BJ (cell line): Measurements from ENCODE around the gene MAL. TPM values are rescaled to one million over a fixed set of nuclear protein-coding genes. Genes with fewer than 3 reads are reported as not detected.
A peak's percentile ranks its signal among the peaks of the same experiment; 100 is the strongest.

Source experiments
- CTCF ChIA-PET: fragments of 350-600 bp; formaldehyde crosslinking; extraction: SDS; loops from one replicate; lab custom pipeline; 2021; ENCODE audit warnings: antibody characterized with exemption, inconsistent platforms; lab: Yijun Ruan, JAX
- POLR2A ChIA-PET: fragments of 300-600 bp; sonication (Branson Sonifier 250); formaldehyde crosslinking; extraction: SDS; loops from one replicate; lab custom pipeline; 2021; ENCODE audit warnings: antibody characterized with exemption; lab: Charles Lee
- DNase-seq: peaks from one replicate; pipeline ENCODE4 v3.0.0-alpha.2; 2011; ENCODE audit warnings: low read depth
- H3K27me3 ChIP-seq: 2 replicates; pipeline ENCODE4 v1.6.0; 2011; ENCODE audit warnings: low read length; ENCODE audit not compliant: control insufficient read depth, insufficient read depth
- H3K36me3 ChIP-seq: 2 replicates; pipeline ENCODE4 v1.5.1; 2011; ENCODE audit warnings: low read length; ENCODE audit not compliant: control insufficient read depth, insufficient read depth
- H3K4me3 ChIP-seq: 2 replicates; pipeline ENCODE4 v1.5.1; 2011; ENCODE audit warnings: low read depth, mild to moderate bottlenecking, control low read depth, low read length
- polyA plus RNA-seq: library from polyadenylated mRNA; depleted of rRNA; stranded (reverse); fragments of >200 nt; gene quantifications from 2 replicates; pipeline ENCODE4 v1.2.3, GENCODE V29; 2011
- TF ChIP-seq, protein P1 (sequence below): IDR thresholded peaks from 2 replicates; pipeline ENCODE4 v1.5.1; 2011; ENCODE audit warnings: low read depth, mild to moderate bottlenecking, control low read depth, inconsistent platforms, low read length, moderate library complexity; ENCODE audit not compliant: insufficient read depth

The MAL gene
- polyA plus RNA-seq, 1 experiment = not detected

DNA sequence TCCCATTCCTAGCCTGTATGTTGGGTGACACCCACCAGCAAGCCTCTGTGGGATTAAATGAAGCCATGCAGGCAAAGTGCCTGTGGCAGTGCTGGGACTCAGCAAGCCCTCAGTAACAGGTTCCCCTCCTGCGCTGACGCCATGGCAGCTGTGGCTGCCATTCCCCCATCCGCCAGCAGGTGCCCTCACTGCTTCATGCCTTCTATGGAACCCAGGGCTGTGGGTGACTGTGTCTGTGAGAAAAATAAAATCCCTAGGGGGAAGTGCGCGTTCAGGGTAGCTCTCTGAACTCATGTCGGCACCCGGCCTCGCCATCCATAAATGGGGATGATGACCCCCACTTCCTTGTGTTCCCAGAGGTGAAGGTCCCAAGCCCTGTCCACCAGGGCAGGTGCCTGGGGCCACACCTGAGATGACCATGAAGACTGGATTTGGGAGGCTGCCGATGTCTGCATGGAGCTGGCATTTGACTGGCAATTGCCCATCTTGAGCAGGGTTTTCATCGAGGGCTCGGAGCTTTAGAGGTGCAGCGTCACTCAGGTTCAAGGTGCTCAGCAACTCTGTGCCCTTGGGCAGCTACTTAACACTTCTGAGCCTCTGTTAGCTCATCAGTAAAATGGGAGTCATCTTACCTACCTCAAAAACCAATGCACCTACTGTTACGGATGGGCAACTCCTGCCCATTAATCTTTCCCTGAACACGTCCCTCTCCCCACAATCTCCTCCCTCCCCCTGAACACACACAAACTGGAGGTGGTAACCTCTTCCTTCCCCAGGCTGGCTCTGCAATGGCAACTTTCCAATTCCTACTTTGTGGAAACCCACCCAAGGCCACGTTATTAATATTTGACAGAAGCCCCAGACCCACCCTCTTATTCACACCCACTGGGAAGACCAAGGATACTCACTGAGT is 2.9 kb upstream of the MAL start:
- CTCF ChIA-PET = interaction anchor here (0.6 to 2.7 kb wide), 18 partner anchors 9 to 98 kb away, joined by 3 to 20 read pairs (median 4); no protein-coding TSS in a partner anchor

DNA sequence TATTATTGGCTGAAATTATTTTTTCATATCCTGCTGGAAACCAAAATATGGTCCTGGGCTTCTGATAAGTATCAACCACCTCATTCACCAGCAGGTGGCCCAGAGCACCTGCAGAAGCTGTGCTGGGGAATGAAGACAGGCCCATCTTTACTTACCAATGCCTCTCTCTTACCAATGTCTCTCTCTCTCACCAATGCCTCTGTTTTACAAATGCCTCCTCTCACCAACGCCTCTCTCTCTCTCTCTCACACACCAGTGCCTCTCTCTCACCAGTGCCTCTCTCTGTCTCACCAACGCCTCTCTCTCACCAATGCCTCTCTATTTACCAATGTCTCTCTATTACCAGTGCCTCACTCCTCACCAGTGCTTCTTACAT is 2.3 kb upstream of the MAL start:
- H3K36me3 ChIP-seq = no peaks in the 10 kb centered on the region
- H3K4me3 ChIP-seq = no peak overlapping the region
- no peak for DNase-seq
- TF ChIP-seq, protein P1, sequence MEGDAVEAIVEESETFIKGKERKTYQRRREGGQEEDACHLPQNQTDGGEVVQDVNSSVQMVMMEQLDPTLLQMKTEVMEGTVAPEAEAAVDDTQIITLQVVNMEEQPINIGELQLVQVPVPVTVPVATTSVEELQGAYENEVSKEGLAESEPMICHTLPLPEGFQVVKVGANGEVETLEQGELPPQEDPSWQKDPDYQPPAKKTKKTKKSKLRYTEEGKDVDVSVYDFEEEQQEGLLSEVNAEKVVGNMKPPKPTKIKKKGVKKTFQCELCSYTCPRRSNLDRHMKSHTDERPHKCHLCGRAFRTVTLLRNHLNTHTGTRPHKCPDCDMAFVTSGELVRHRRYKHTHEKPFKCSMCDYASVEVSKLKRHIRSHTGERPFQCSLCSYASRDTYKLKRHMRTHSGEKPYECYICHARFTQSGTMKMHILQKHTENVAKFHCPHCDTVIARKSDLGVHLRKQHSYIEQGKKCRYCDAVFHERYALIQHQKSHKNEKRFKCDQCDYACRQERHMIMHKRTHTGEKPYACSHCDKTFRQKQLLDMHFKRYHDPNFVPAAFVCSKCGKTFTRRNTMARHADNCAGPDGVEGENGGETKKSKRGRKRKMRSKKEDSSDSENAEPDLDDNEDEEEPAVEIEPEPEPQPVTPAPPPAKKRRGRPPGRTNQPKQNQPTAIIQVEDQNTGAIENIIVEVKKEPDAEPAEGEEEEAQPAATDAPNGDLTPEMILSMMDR = no peak
- ChIA-PET POLR2A (no interaction called here), CTCF (interaction anchor here (0.7 to 2.7 kb wide), 14 partner anchors 9 to 97 kb away, joined by 3 to 20 read pairs (median 4); no protein-coding TSS in a partner anchor)
- H3K27me3 ChIP-seq = peaks cover 25% of the 10 kb centered on the region

More for the DNA sequence above, 2.9 kb upstream of the MAL start:
- Histone ChIP-seq H3K27me3 (peaks cover 25% of the 10 kb centered on the region), H3K4me3 (no peak overlapping the region), H3K36me3 (no peaks in the 10 kb centered on the region)
- TF ChIP-seq, protein P1 = peak; percentile 90
- POLR2A ChIA-PET = no interaction called here
- no peak for DNase-seq

DNA sequence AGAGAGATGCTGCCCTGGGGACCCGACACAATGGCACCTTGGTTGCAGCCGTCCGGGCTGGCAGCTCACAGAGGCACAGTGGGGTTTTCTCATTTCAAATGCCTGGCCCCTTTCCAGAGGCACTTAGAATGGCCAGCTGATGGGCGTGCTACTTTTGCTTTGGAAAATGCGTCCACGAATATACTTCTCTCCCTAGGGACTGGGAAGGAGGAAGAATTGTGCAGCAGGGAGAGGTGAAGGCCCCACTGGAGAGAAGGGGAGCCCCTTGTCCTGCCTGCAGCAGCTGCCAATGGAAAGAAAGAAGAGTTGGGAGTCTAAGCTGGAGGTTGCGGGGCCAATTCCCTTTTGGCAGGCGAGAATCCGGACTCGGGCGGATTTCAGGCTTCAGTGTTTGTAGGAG is 1.1 kb upstream of the MAL start:
- Histone ChIP-seq H3K4me3 (no peak overlapping the region), H3K27me3 (peaks cover 27% of the 10 kb centered on the region), H3K36me3 (no peaks in the 10 kb centered on the region)
- TF ChIP-seq, protein P1 = no peak
- no peak for DNase-seq
- CTCF ChIA-PET = interaction anchor here (1.3 to 2.7 kb wide), 5 partner anchors 11 to 91 kb away, joined by 3 to 20 read pairs (median 5); no protein-coding TSS in a partner anchor
- POLR2A ChIA-PET = no interaction called here

DNA sequence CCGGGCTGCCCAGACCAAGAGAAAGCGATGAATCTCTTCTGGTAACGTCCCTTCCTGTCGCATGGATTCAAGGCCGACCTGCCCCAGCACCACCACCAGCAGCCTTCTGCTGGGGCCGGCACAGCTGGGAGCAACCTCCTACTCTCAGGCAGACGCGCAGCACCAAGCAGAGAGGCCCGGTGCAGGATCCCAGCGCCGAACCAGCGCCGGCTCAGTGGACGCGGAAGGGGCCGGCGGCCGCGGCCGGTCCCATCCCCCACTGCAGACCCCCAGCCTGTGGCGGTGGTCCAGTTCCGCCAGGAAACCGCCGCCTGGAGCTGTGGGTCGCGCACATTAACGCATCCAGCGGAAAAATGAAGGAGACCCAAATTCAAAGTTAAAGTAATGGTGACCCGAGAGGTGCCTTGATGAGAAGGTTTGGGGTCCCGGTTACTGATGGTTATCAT is 525 bp upstream of the MAL start:
- H3K36me3 ChIP-seq = no peaks in the 10 kb centered on the region
- DNase-seq = no peak
- peaks cover 27% of the 10 kb centered on the region for H3K27me3 ChIP-seq
- no peak overlapping the region for H3K4me3 ChIP-seq
- TF ChIP-seq, protein P1 = no peak
- CTCF ChIA-PET = interaction anchor here (1.4 to 2.3 kb wide), 2 partner anchors 51 to 54 kb away, joined by 3 to 5 read pairs; no protein-coding TSS in a partner anchor
- POLR2A ChIA-PET = no interaction called here
